OCI-LY1 (cell line): ENCODE results near the gene HAT1.

Experiments used
- EZH2 ChIP-seq: fragments of 200-600 bp; sonication (generic), shearing (Covaris generic); IDR thresholded peaks from 2 replicates; pipeline ENCODE4 v1.8.0; 2017; ENCODE audit warnings: borderline replicate concordance, mixed run types, mild to moderate bottlenecking, antibody characterized with exemption, low read length, moderate library complexity, mixed read lengths
- TF ChIP-seq, protein P1 (sequence below): fragments of 200-600 bp; sonication (generic), shearing (Covaris generic); IDR thresholded peaks from 2 replicates; pipeline ENCODE4 v1.5.1; 2017; ENCODE audit warnings: mild to moderate bottlenecking, antibody characterized with exemption, low read length, moderate library complexity, mixed read lengths

DNA sequence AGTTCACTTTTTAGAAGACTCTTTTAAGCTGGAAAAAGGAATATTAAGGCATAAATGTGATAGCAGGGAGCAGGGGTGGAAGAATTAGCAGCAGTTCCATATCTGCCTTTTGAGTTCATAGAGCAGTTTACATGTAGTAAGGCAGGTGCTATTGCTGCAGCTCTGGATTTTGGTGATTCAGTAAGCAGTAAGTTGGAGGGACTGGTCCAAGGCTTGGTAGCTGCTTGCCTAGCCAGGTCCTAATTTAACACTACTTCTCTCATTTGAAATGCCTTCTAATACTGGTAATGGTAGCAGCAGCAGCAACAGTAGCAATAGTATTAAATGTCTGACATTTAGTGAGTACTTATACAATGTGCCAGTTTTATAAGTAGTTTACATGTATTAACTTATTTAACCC, 30.0 kb downstream of the HAT1 start:
- TF ChIP-seq, protein P1, sequence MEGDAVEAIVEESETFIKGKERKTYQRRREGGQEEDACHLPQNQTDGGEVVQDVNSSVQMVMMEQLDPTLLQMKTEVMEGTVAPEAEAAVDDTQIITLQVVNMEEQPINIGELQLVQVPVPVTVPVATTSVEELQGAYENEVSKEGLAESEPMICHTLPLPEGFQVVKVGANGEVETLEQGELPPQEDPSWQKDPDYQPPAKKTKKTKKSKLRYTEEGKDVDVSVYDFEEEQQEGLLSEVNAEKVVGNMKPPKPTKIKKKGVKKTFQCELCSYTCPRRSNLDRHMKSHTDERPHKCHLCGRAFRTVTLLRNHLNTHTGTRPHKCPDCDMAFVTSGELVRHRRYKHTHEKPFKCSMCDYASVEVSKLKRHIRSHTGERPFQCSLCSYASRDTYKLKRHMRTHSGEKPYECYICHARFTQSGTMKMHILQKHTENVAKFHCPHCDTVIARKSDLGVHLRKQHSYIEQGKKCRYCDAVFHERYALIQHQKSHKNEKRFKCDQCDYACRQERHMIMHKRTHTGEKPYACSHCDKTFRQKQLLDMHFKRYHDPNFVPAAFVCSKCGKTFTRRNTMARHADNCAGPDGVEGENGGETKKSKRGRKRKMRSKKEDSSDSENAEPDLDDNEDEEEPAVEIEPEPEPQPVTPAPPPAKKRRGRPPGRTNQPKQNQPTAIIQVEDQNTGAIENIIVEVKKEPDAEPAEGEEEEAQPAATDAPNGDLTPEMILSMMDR, result no peak
- no peak for TF ChIP-seq EZH2
